GM23248 (cell line): ENCODE data around the gene ANKRD40. TPM values are rescaled to one million over a fixed set of nuclear protein-coding genes. Genes with fewer than 3 reads are reported as not detected.

Experiments
- DNase-seq: peaks from one replicate; pipeline ENCODE4 v3.0.0-alpha.2; 2015
- H2AFZ ChIP-seq: fragments of 200-600 bp; sonication (generic); 2 replicates; pipeline ENCODE4 v1.6.1; 2016; ENCODE audit warnings: antibody characterized with exemption
- H3F3A ChIP-seq: fragments of 200-600 bp; sonication (generic); 2 replicates; pipeline ENCODE4 v1.6.1; 2016; ENCODE audit warnings: mild to moderate bottlenecking, antibody characterized with exemption, mixed run types; ENCODE audit not compliant: insufficient read depth
- H3K27ac ChIP-seq: fragments of 200-600 bp; sonication (generic); 2 replicates; pipeline ENCODE4 v1.5.1; 2016; ENCODE audit warnings: mild to moderate bottlenecking
- H3K27me3 ChIP-seq: fragments of 200-600 bp; sonication (generic); replicated peaks from 2 replicates; pipeline ENCODE4 v1.6.1; 2016; ENCODE audit warnings: mild to moderate bottlenecking; ENCODE audit not compliant: insufficient read depth
- H3K36me3 ChIP-seq: fragments of 200-600 bp; sonication (generic); 2 replicates; pipeline ENCODE4 v1.6.1; 2016; ENCODE audit warnings: low read depth, mild to moderate bottlenecking
- H3K4me1 ChIP-seq: fragments of 200-600 bp; sonication (generic); 2 replicates; pipeline ENCODE4 v1.6.1; 2016; ENCODE audit warnings: mild to moderate bottlenecking; ENCODE audit not compliant: insufficient read depth
- H3K4me2 ChIP-seq: fragments of 200-600 bp; sonication (generic); one replicate; pipeline ENCODE4 v1.6.1; 2016; ENCODE audit warnings: mild to moderate bottlenecking; ENCODE audit not compliant: unreplicated experiment
- H3K4me3 ChIP-seq: fragments of 200-600 bp; sonication (generic); 2 replicates; pipeline ENCODE4 v1.5.1; 2016; ENCODE audit warnings: mild to moderate bottlenecking
- H3K79me2 ChIP-seq: fragments of 200-600 bp; sonication (generic); 2 replicates; pipeline ENCODE4 v1.6.1; 2016; ENCODE audit warnings: mild to moderate bottlenecking; ENCODE audit not compliant: insufficient read depth
- H3K9ac ChIP-seq: fragments of 200-600 bp; sonication (generic); 2 replicates; pipeline ENCODE4 v1.6.1; 2016; ENCODE audit warnings: mild to moderate bottlenecking
- H3K9me2 ChIP-seq: fragments of 200-600 bp; sonication (generic); 2 replicates; pipeline ENCODE4 v1.6.1; 2016; ENCODE audit warnings: mixed run types, mild to moderate bottlenecking, moderate library complexity; ENCODE audit not compliant: insufficient read depth
- H3K9me3 ChIP-seq: fragments of 200-600 bp; sonication (generic); one replicate; pipeline ENCODE4 v1.6.1; 2017; ENCODE audit warnings: low read depth
- H4K20me1 ChIP-seq: fragments of 200-600 bp; sonication (generic); 2 replicates; pipeline ENCODE4 v1.6.0; 2016; ENCODE audit not compliant: insufficient read depth
- EZH2 ChIP-seq: fragments of 200-600 bp; sonication (generic); IDR thresholded peaks from 2 replicates; pipeline ENCODE4 v1.6.1; 2018; ENCODE audit warnings: antibody characterized with exemption, mild to moderate bottlenecking; ENCODE audit not compliant: insufficient read depth, poor library complexity, severe bottlenecking
- EZH2phosphoT487 ChIP-seq: fragments of 200-600 bp; sonication (generic); IDR thresholded peaks from 2 replicates; pipeline ENCODE4 v1.6.1; 2018; ENCODE audit warnings: antibody characterized with exemption, moderate library complexity, mild to moderate bottlenecking, low read depth; ENCODE audit not compliant: insufficient read depth
- WGBS, 2 experiments: methylation state at CpG; one replicate each; pipeline ENCODE4 v1.1.6; 2015 to 2017; ENCODE audit warnings: low lambda C conversion rate in 2 of 2, low coverage in 1 of 2; ENCODE audit errors: missing lambda C conversion rate in 2 of 2; 5-methylcytosine and 5-hydroxymethylcytosine counted together
- in situ Hi-C: fragments of 300-500 bp; cut with MboI; formaldehyde crosslinking; loops from 2 replicates; pipeline ENCODE4 v1.15.0; 2020
- polyA plus RNA-seq: library from polyadenylated mRNA; unstranded; fragments of >200 nt; fragmentation: Nextera tagmentation; extraction: Ambion mirVana; gene quantifications from 2 replicates; pipeline ENCODE4 v1.2.1, GENCODE V29; 2016
- total RNA-seq: library from RNA; depleted of rRNA; stranded (reverse); fragments of >200 nt; shearing (Covaris generic); gene quantifications from 2 replicates; pipeline ENCODE4 v1.2.3, GENCODE V29; 2014

Gene ANKRD40
- total and polyA plus RNA-seq, 2 experiments from 2014 or later = 20.2 to 36.5 TPM

- in situ Hi-C loops = loop anchor here (5.0 kb wide), 1 partner anchor 150 kb away; the partner anchor contains the start of gene SPATA20
These were observed 10.7 kb downstream of the ANKRD40 start for GRCh38 chr17:50697062-50697461.

GRCh38 chr17:50696365-50696879 lies 11.3 kb downstream of the ANKRD40 start:
- Histone ChIP-seq H3K79me2 (peaks cover 10% of the 10 kb centered on the region), H3K9me2 (no peaks in the 10 kb centered on the region), H2AFZ (no peak overlapping the region), H3K4me2 (no peak overlapping the region), H3K36me3 (peaks cover 39% of the 10 kb centered on the region), H3K27ac (no peak overlapping the region), H3K27me3 (no peaks in the 10 kb centered on the region), H3K4me1 (peaks cover 47% of the 10 kb centered on the region), H3K9me3 (no peaks in the 10 kb centered on the region), H3K9ac (no peak overlapping the region), H4K20me1 (no peaks in the 10 kb centered on the region), H3F3A (peaks cover 86% of the 10 kb centered on the region), H3K4me3 (no peak overlapping the region)
- TF ChIP-seq EZH2 (no peak), EZH2phosphoT487 (no peak)
- DNase-seq = no peak
- in situ Hi-C loops = loop anchor here (5.0 kb wide), 1 partner anchor 149 kb away; the partner anchor contains the start of gene SPATA20
- WGBS, 2 experiments = 93 to 96% methylated on average over 3 of the region's 3 CpGs

More at GRCh38 chr17:50697062-50697461, 10.7 kb downstream of the ANKRD40 start:
- Histone ChIP-seq H4K20me1 (no peaks in the 10 kb centered on the region), H3K9ac (no peak overlapping the region), H3F3A (peaks cover 84% of the 10 kb centered on the region), H3K27ac (no peak overlapping the region), H3K36me3 (peaks cover 39% of the 10 kb centered on the region), H3K9me3 (no peaks in the 10 kb centered on the region), H2AFZ (no peak overlapping the region), H3K4me3 (no peak overlapping the region), H3K4me1 (peaks cover 41% of the 10 kb centered on the region), H3K79me2 (peaks cover 17% of the 10 kb centered on the region), H3K9me2 (no peaks in the 10 kb centered on the region), H3K27me3 (no peaks in the 10 kb centered on the region), H3K4me2 (no peak overlapping the region)
- DNase-seq = no peak
- 99 to 100% methylated on average over 3 of the region's 3 CpGs for WGBS, 2 experiments
- TF ChIP-seq EZH2 (no peak), EZH2phosphoT487 (no peak)

- Histone ChIP-seq H3K9me3 (no peaks in the 10 kb centered on the region), H3K79me2 (no peaks in the 10 kb centered on the region), H3K9me2 (no peaks in the 10 kb centered on the region), H3K4me2 (peak overlapping the region; percentile 18), H3K27ac (peak overlapping the region; percentile 41), H3F3A (peaks cover 73% of the 10 kb centered on the region), H3K27me3 (no peaks in the 10 kb centered on the region), H3K4me1 (peaks cover 49% of the 10 kb centered on the region), H3K36me3 (peaks cover 29% of the 10 kb centered on the region), H2AFZ (no peak overlapping the region), H3K4me3 (no peak overlapping the region), H3K9ac (peak overlapping the region; percentile 34; the same call in 1 of the 2 replicates), H4K20me1 (no peaks in the 10 kb centered on the region)
- 57 to 66% methylated on average over 5 of the region's 5 CpGs for whole genome bisulfite sequencing, 2 experiments
- in situ Hi-C loops = no loop called here
- TF ChIP-seq EZH2 (no peak), EZH2phosphoT487 (no peak)
- DNase-seq = peak; percentile 65
These were observed 14.6 kb downstream of the ANKRD40 start for GRCh38 chr17:50693036-50693682.

GRCh38 chr17:50692448-50693035 lies 15.2 kb downstream of the ANKRD40 start:
- Histone ChIP-seq H2AFZ (no peak overlapping the region), H3K27ac (peak overlapping the region; percentile 41), H3K9me2 (no peaks in the 10 kb centered on the region), H3K36me3 (peaks cover 22% of the 10 kb centered on the region), H4K20me1 (no peaks in the 10 kb centered on the region), H3K4me3 (no peak overlapping the region), H3K79me2 (no peaks in the 10 kb centered on the region), H3F3A (peaks cover 69% of the 10 kb centered on the region), H3K27me3 (no peaks in the 10 kb centered on the region), H3K4me2 (peak overlapping the region; percentile 18), H3K9me3 (no peaks in the 10 kb centered on the region), H3K4me1 (peaks cover 50% of the 10 kb centered on the region), H3K9ac (peak overlapping the region; percentile 21; the same call in 1 of the 2 replicates)
- WGBS, 2 experiments = 88 to 92% methylated on average over 6 of the region's 6 CpGs
- no peak for DNase-seq
- TF ChIP-seq EZH2 (no peak), EZH2phosphoT487 (no peak)
- in situ Hi-C loops = no loop called here
